Endodermal cell (in vitro differentiated cells): ENCODE data around the gene HPN. TPM values are rescaled to one million over a fixed set of nuclear protein-coding genes. Genes with fewer than 3 reads are reported as not detected.

Source experiments
- DNase-seq: peaks from one replicate; pipeline ENCODE4 v3.0.0-alpha.2; 2017
- H3K27ac ChIP-seq: 2 replicates; pipeline ENCODE4 v1.5.1; 2013; ENCODE audit warnings: mild to moderate bottlenecking, low read depth, low read length, moderate library complexity
- H3K27me3 ChIP-seq: 2 replicates; pipeline ENCODE4 v1.6.1; 2013; ENCODE audit warnings: mild to moderate bottlenecking, low read length, moderate library complexity; ENCODE audit not compliant: insufficient read depth, control insufficient read depth, poor library complexity, severe bottlenecking
- H3K36me3 ChIP-seq: 2 replicates; pipeline ENCODE4 v1.7.0; 2013; ENCODE audit warnings: mild to moderate bottlenecking, low read length, moderate library complexity; ENCODE audit not compliant: control insufficient read depth, insufficient read depth
- H3K4me1 ChIP-seq: one replicate; pipeline ENCODE4 v1.7.0; 2013; ENCODE audit warnings: low read length; ENCODE audit not compliant: control insufficient read depth, insufficient read depth
- H3K4me3 ChIP-seq: 2 replicates; pipeline ENCODE4 v1.5.1; 2013; ENCODE audit warnings: mild to moderate bottlenecking, low read length, moderate library complexity
- H3K9ac ChIP-seq: 2 replicates; pipeline ENCODE4 v1.6.1; 2013; ENCODE audit warnings: mild to moderate bottlenecking, low read length, moderate library complexity; ENCODE audit not compliant: poor library complexity, severe bottlenecking; ENCODE audit errors: extremely low read depth
- H3K9me3 ChIP-seq: 2 replicates; pipeline ENCODE4 v1.6.1; 2013; ENCODE audit warnings: mild to moderate bottlenecking, low read length, moderate library complexity; ENCODE audit not compliant: control insufficient read depth
- H3K27ac Mint-ChIP-seq: 2 replicates; pipeline ENCODE4 v1.8.0; 2020; ENCODE audit warnings: mixed read lengths
- H3K27me3 Mint-ChIP-seq: 2 replicates; pipeline ENCODE4 v1.8.0; 2021; ENCODE audit warnings: mild to moderate bottlenecking, mixed read lengths; ENCODE audit not compliant: insufficient read depth
- H3K36me3 Mint-ChIP-seq: 2 replicates; pipeline ENCODE4 v1.8.0; 2020; ENCODE audit warnings: low read depth, mixed read lengths
- H3K4me1 Mint-ChIP-seq: 2 replicates; pipeline ENCODE4 v1.8.0; 2020; ENCODE audit warnings: mixed read lengths
- H3K4me3 Mint-ChIP-seq: 2 replicates; pipeline ENCODE4 v1.8.0; 2020; ENCODE audit warnings: mild to moderate bottlenecking, moderate library complexity, mixed read lengths
- H3K9me3 Mint-ChIP-seq: 2 replicates; pipeline ENCODE4 v1.8.0; 2020; ENCODE audit warnings: mild to moderate bottlenecking, mixed read lengths
- CTCF ChIP-seq: fragments of 200-600 bp; sonication (generic); conservative IDR thresholded peaks from 2 replicates; pipeline ENCODE4 v1.5.0; 2021; ENCODE audit warnings: antibody characterized with exemption, mild to moderate bottlenecking
- WGBS, 2 experiments: methylation state at CpG; one replicate each; pipeline versions ENCODE4 v1.1.5 to v1.1.7; 2013; ENCODE audit warnings: missing lambda C conversion rate in 2 of 2, mixed read lengths in 1 of 2; ENCODE audit not compliant: insufficient coverage in 1 of 2, insufficient read length in 1 of 2; 5-methylcytosine and 5-hydroxymethylcytosine counted together
- total RNA-seq, 2 donors: library from RNA; stranded (reverse); fragmentation: NEBNext Ultra II Directional in 1 of 2; extraction: Animal tissue kit (Norgen Biotek cat#: 25700) in 1 of 2; gene quantifications; 2 replicates in 1 of 2; 3 replicates in 1 of 2; pipeline ENCODE4 v1.2.1, GENCODE V29; 2021

Gene HPN
- total RNA-seq, 2 donors from 2014 or later, result 29.0 to 49.6 TPM

GRCh38 chr19:35090506-35091214 is 49.1 kb downstream of the HPN start:
- peak; percentile 84 for DNase-seq
- Mint-ChIP-seq H3K27me3 (no peaks in the 10 kb centered on the region), H3K27ac (no peak overlapping the region), H3K36me3 (no peaks in the 10 kb centered on the region), H3K4me1 (peaks cover 1% of the 10 kb centered on the region), H3K9me3 (no peaks in the 10 kb centered on the region), H3K4me3 (peak overlapping the region; percentile 43)
- H3K9me3 ChIP-seq, result no peaks in the 10 kb centered on the region
- TF ChIP-seq CTCF, result peak; percentile 83
- WGBS, 2 experiments, result 50 to 52% methylated on average over 22 to 36 of the region's 36 CpGs
- H3K27me3 ChIP-seq, result no peaks in the 10 kb centered on the region
- H3K4me3 ChIP-seq, result no peak overlapping the region
- H3K9ac ChIP-seq, result no peak overlapping the region
- no peak overlapping the region for H3K27ac ChIP-seq
- H3K36me3 ChIP-seq, result no peaks in the 10 kb centered on the region
- H3K4me1 ChIP-seq, result no peaks in the 10 kb centered on the region

GRCh38 chr19:35093430-35093829 is 51.9 kb downstream of the HPN start:
- no peak overlapping the region for H3K27ac Mint-ChIP-seq
- no peaks in the 10 kb centered on the region for H3K9me3 Mint-ChIP-seq
- Histone ChIP-seq H3K9ac (no peak overlapping the region), H3K27ac (no peak overlapping the region), H3K4me1 (no peaks in the 10 kb centered on the region), H3K27me3 (no peaks in the 10 kb centered on the region), H3K4me3 (no peak overlapping the region), H3K9me3 (no peaks in the 10 kb centered on the region), H3K36me3 (no peaks in the 10 kb centered on the region)
- no peak overlapping the region for H3K4me3 Mint-ChIP-seq
- no peak for TF ChIP-seq CTCF
- no peaks in the 10 kb centered on the region for H3K27me3 Mint-ChIP-seq
- H3K36me3 Mint-ChIP-seq, result no peaks in the 10 kb centered on the region
- H3K4me1 Mint-ChIP-seq, result no peaks in the 10 kb centered on the region
- DNase-seq, result no peak
- WGBS, 2 experiments, result 97 to 100% methylated on average over 5 of the region's 5 CpGs

GRCh38 chr19:35093941-35094647 is 52.6 kb downstream of the HPN start:
- 93 to 94% methylated on average over 10 to 11 of the region's 11 CpGs for WGBS, 2 experiments
- H3K27ac Mint-ChIP-seq, result no peak overlapping the region

More at GRCh38 chr19:35093941-35094647, 52.6 kb downstream of the HPN start:
- Mint-ChIP-seq H3K36me3 (no peaks in the 10 kb centered on the region), H3K27me3 (no peaks in the 10 kb centered on the region), H3K9me3 (no peaks in the 10 kb centered on the region), H3K4me3 (no peak overlapping the region), H3K4me1 (no peaks in the 10 kb centered on the region)
- no peaks in the 10 kb centered on the region for H3K36me3 ChIP-seq
- H3K4me1 ChIP-seq, result no peaks in the 10 kb centered on the region
- H3K27ac ChIP-seq, result no peak overlapping the region
- H3K9ac ChIP-seq, result no peak overlapping the region
- DNase-seq, result no peak
- no peaks in the 10 kb centered on the region for H3K9me3 ChIP-seq
- H3K27me3 ChIP-seq, result no peaks in the 10 kb centered on the region
- no peak overlapping the region for H3K4me3 ChIP-seq
- TF ChIP-seq CTCF, result no peak
